Measurements from ENCODE around the gene PROZ.

- TF ChIP-seq TBP (optimal IDR thresholded peaks at IDR 0.05; ENCODE audit: low read depth, low read length), result no peak
- TF ChIP-seq, protein P1, sequence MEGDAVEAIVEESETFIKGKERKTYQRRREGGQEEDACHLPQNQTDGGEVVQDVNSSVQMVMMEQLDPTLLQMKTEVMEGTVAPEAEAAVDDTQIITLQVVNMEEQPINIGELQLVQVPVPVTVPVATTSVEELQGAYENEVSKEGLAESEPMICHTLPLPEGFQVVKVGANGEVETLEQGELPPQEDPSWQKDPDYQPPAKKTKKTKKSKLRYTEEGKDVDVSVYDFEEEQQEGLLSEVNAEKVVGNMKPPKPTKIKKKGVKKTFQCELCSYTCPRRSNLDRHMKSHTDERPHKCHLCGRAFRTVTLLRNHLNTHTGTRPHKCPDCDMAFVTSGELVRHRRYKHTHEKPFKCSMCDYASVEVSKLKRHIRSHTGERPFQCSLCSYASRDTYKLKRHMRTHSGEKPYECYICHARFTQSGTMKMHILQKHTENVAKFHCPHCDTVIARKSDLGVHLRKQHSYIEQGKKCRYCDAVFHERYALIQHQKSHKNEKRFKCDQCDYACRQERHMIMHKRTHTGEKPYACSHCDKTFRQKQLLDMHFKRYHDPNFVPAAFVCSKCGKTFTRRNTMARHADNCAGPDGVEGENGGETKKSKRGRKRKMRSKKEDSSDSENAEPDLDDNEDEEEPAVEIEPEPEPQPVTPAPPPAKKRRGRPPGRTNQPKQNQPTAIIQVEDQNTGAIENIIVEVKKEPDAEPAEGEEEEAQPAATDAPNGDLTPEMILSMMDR (IDR thresholded peaks at IDR 0.05 in 2 of 3, conservative IDR thresholded peaks at IDR 0.05 in 1 of 3; ENCODE audit: insufficient read depth in 2 of 3, low read depth in 1 of 3, low read length in 3 of 3), result no peak
- TF ChIP-seq ZNF253 (CRISPR knock-in tag; conservative IDR thresholded peaks at IDR 0.05), result no peak
- TF ChIP-seq, protein P2, sequence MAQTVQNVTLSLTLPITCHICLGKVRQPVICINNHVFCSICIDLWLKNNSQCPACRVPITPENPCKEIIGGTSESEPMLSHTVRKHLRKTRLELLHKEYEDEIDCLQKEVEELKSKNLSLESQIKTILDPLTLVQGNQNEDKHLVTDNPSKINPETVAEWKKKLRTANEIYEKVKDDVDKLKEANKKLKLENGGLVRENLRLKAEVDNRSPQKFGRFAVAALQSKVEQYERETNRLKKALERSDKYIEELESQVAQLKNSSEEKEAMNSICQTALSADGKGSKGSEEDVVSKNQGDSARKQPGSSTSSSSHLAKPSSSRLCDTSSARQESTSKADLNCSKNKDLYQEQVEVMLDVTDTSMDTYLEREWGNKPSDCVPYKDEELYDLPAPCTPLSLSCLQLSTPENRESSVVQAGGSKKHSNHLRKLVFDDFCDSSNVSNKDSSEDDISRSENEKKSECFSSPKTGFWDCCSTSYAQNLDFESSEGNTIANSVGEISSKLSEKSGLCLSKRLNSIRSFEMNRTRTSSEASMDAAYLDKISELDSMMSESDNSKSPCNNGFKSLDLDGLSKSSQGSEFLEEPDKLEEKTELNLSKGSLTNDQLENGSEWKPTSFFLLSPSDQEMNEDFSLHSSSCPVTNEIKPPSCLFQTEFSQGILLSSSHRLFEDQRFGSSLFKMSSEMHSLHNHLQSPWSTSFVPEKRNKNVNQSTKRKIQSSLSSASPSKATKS (CRISPR knock-in tag; IDR thresholded peaks at IDR 0.05), result no peak
Measured at GRCh38 chr13:113203507-113204377, 45.3 kb downstream of the PROZ start.

Measured in K562 (cell line).